HG03575 (cell line): ENCODE data around the gene SPEF1.
A peak's percentile ranks its signal among the peaks of the same experiment; 100 is the strongest.
"Not testable (repeated sequence)": the region's sequence is repeated elsewhere in the genome, so short reads cannot be mapped to it uniquely, and the experiment has no call there.

Experiments
- ATAC-seq: cut with Tn5 transposase; IDR thresholded peaks from one replicate; pipeline ENCODE4 v1.9.1; 2021; ENCODE audit not compliant: unreplicated experiment, insufficient number of reproducible peaks, low FRiP score; ENCODE audit errors: extremely low read depth

SPEF1 gene, protein sequence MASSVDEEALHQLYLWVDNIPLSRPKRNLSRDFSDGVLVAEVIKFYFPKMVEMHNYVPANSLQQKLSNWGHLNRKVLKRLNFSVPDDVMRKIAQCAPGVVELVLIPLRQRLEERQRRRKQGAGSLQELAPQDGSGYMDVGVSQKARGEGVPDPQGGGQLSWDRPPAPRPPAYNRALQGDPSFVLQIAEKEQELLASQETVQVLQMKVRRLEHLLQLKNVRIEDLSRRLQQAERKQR

GRCh38 chr20:3781153-3781910, at the start of gene SPEF1:
TSS of gene SPEF1 (minus strand) at chr20:3781448. CDS start at chr20:3781287, 161 bp downstream.
- no peak for ATAC-seq

GRCh38 chr20:3829891-3830290, 48.6 kb upstream of the SPEF1 start:
- ATAC-seq: not testable (repeated sequence)

GRCh38 chr20:3828798-3829197, 47.5 kb upstream of the SPEF1 start:
- no peak for ATAC-seq

- ATAC-seq: no peak
Measured at GRCh38 chr20:3826420-3826819, 45.2 kb upstream of the SPEF1 start.

DNA sequence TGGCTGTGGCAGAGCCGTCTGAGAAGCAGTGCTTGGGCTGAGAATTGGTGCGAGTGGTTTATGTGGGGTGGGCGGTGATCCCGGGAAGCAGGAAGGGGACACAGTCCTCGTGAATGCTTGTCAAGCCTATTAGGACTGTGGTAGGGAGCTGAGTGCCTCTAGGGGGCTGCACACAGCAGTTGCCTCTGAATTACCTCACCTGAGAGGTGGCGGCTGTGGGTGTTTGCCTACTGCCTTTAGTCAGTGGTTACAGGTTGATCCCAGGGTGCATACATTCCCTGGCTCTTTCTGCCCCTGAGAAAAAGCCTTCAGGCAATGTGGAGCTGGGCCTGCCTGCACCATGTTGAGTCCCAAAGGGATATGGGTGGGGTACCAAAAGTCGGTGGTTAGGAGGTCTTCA, 44.3 kb upstream of the SPEF1 start:
- no peak for ATAC-seq

GRCh38 chr20:3823881-3824280, 42.6 kb upstream of the SPEF1 start:
- no peak for ATAC-seq

- no peak for ATAC-seq
Measured at GRCh38 chr20:3821996-3822395, 40.7 kb upstream of the SPEF1 start.

DNA sequence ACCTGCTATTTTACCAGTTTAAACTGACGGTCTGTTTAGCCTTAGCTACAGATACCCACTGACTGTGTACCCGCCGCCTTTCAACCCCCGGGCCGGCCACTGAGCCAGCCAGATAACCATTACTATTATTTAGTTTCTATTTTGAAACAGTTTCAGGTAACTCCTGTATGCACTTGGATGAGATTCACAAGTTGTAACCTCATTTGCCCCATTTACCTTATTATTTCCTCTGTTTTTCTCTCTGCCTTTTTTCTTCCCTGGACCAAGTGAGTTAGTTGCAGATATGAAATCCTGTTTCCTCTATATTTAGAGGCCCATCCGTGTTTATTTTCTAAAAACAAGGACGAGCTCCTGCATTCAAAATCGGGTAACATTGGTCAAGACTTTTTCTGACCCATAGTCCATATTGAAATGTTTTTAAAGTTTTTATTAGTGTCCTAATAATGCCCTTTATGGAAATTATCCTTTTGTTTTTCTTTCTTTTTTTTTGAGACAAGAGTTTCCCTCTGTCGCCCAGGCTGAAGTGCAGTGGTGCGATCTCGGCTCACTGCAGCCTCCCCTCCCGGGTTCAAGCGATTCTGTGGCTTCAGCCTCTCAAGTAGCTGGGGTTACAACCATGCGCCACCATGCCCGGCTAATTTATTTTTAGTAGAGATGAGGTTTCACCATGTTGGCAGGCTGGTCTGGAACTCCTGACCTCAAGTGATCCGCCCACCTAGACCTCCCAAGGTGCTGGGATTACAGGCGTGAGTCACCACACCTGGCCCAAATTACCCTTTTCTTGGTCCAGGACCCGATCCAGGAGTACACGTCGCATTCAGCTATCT, 39.9 kb upstream of the SPEF1 start:
- no peak for ATAC-seq

DNA sequence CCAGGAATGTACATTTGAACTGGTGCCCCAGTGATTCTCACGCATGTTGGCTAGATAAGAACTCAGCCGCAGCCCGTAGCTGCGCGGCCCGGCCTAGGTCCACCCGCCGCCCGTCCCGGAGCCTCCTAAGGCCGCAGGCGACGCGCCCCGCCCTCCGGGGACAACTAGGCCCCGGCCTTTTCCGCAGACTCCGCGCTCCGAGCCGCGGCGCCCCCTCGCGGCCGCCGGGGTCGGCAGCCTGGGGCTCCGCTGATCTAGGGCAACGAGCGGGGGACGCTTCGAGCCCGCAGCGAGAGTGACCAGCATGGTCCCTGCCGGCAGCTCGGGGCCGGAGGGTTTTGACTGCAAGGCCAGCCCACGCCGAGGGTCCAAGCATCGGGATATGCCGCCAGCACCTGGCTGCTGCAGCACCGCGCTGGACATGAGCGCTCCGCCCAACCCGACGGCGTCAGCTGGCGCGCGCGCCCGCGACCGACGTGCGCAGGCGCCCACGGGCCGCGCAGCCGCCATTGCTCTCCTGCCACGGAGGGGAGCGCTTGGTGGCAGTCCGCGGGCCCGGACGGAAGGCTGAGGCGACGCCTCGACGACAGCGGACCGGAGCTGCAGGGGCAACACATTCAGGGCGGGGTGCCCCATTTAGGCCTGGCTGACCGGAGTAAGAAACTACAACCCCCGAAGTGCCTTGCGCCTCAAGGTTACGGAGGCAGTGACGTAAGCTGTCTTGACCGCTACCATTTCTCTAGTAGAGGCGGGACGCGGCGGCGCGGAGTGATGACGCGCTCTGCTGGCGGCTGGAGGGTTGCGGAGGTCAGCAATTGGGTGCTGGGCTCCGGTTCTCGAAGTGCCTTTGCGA, 39.0 kb upstream of the SPEF1 start, which contains the start of gene AP5S1:
Gene AP5S1, plus strand, starts transcription at position 500 of the 853 bp plus-strand sequence. CDS start 1,571 bp downstream, outside the sequence.
- peak; percentile 52 for ATAC-seq

DNA sequence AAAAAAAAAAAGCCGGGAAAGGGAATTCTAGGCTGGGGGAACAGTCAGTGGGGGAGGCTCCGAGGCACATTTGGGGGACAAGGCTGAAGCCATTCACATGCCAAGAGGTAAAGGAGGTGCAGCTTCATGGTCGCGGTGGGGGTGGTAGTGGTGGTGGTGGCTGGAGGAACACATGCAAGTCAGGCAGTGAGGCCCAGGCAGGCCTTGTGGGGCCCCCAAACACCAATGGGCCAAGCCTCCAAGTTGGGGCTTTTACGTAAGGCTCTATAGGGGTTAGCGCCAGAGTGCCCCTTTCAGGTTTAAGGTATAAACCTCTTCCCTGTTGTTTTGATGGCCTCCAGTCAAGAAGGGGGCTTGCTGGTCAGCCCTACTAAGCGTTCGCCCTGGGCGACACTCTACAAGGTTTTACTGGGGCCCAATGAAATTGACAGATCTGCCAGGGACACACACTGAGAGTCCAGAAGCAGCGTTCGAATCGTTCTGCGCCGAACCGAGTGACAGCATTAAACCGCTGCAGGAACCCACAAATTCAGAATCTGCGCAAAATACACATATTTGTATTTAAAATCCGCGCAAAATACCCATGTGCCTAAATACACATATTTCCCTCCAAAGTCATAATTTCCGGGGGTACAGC, 38.3 kb upstream of the SPEF1 start:
- no peak for ATAC-seq

GRCh38 chr20:3818155-3819151, 37.2 kb upstream of the SPEF1 start:
- no peak for ATAC-seq

- ATAC-seq: no peak
Measured at GRCh38 chr20:3815703-3816315, 34.6 kb upstream of the SPEF1 start.

- no peak for ATAC-seq
Measured at GRCh38 chr20:3814928-3815495, 33.8 kb upstream of the SPEF1 start.

GRCh38 chr20:3813848-3814581, 32.8 kb upstream of the SPEF1 start:
- no peak for ATAC-seq

DNA sequence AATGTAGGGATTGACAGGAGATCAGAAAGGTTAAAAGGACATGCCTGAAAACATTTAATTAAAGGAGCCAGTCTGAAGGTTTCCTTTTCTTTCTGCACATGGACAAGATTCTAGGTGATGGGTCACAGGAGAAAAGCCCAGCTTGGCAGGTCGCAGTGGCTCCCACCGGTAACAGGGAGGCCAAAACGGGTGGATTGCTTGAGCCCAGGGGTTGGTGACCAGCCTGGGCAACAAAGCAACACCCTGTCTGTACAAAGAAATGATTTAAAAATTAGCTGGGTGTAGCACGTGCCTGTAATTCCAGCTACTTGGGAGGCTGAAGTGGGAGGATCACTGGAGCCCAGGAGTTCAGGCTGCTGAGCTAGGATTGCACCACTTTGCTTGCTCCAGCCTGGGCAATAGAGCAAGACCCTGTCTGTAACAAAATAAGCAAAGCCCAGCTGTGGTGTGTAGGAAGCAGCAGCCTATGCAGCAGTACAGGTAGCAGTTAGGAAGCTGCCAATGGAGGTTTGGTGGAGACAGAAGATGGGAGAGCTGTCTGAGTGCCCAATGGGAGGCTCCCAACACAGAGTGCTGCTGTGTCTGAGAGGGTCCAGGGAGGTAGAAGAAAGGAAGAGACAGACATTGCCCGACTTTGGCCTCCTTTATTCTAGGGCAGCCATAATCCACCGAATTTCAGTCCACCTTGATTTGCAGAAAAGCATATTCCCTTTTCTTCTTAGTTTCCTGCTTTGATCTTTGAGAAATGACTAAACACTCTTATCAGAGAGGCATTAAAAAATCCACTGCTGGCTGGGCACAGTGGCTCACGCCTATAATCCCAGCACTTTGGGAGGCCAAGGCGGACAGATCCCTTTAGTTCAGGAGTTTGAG, 32.0 kb upstream of the SPEF1 start:
- ATAC-seq: no peak
